Measurements from ENCODE around the gene ALG11. TPM values are rescaled to one million over a fixed set of nuclear protein-coding genes. Genes with fewer than 3 reads are reported as not detected.
"Not testable (repeated sequence)": the region's sequence is repeated elsewhere in the genome, so short reads cannot be mapped to it uniquely, and the experiment has no call there.

ALG11 gene
- total RNA-seq, 1 donor from 2014 or later = 57.7 TPM

GRCh38 chr13:52029569-52029968, 17.4 kb downstream of the ALG11 start:
- H3K4me3 Mint-ChIP-seq (ENCODE audit: unreplicated experiment) = no peak overlapping the region
- no peak overlapping the region for H3K4me3 ChIP-seq (ENCODE audit: insufficient read depth, low read depth, low read length)
- no peak for TF ChIP-seq EZH2 (IDR thresholded peaks at IDR 0.05; ENCODE audit: insufficient read depth, low read length)
- no peak for TF ChIP-seq CTCF (IDR thresholded peaks at IDR 0.05; ENCODE audit: insufficient read depth, low read depth, low read length)

GRCh38 chr13:52030401-52030800, 18.2 kb downstream of the ALG11 start:
- H3K9me3 ChIP-seq (ENCODE audit: insufficient read depth, low read depth, low read length); H3K9ac ChIP-seq (ENCODE audit: low read length); H3K27ac Mint-ChIP-seq (ENCODE audit: unreplicated experiment); DNase-seq (ENCODE audit: low read depth); H3K4me3 Mint-ChIP-seq (ENCODE audit: unreplicated experiment); H3K27me3 Mint-ChIP-seq (ENCODE audit: low read depth, unreplicated experiment); H2AFZ ChIP-seq (ENCODE audit: low read depth, low read length); H3K27me3 ChIP-seq (ENCODE audit: insufficient read depth, low read length); H3K4me2 ChIP-seq (ENCODE audit: low read length); H3K27ac ChIP-seq (ENCODE audit: low read depth, low read length); H3K4me1 ChIP-seq (ENCODE audit: insufficient read depth, low read length); H3K4me3 ChIP-seq (ENCODE audit: insufficient read depth, low read depth, low read length); FAIRE-seq; H3K4me1 Mint-ChIP-seq (ENCODE audit: low read depth, unreplicated experiment): not testable (repeated sequence)
- Histone ChIP-seq H3K79me2 (ENCODE audit: insufficient read depth, low read length) (peaks cover 16% of the 10 kb centered on the region), H3K36me3 (ENCODE audit: insufficient read depth, low read length) (peaks cover 10% of the 10 kb centered on the region), H4K20me1 (ENCODE audit: insufficient read depth, low read length) (peaks cover 31% of the 10 kb centered on the region)
- H3K9me3 Mint-ChIP-seq (ENCODE audit: unreplicated experiment) = peaks cover 16% of the 10 kb centered on the region
- H3K36me3 Mint-ChIP-seq (ENCODE audit: low read depth, unreplicated experiment) = peaks cover 49% of the 10 kb centered on the region

More at GRCh38 chr13:52029569-52029968, 17.4 kb downstream of the ALG11 start:
- Mint-ChIP-seq H3K27me3 (ENCODE audit: low read depth, unreplicated experiment) (no peaks in the 10 kb centered on the region), H3K9me3 (ENCODE audit: unreplicated experiment) (peaks cover 16% of the 10 kb centered on the region), H3K4me1 (ENCODE audit: low read depth, unreplicated experiment) (peaks cover 6% of the 10 kb centered on the region), H3K27ac (ENCODE audit: unreplicated experiment) (no peak overlapping the region), H3K36me3 (ENCODE audit: low read depth, unreplicated experiment) (peaks cover 56% of the 10 kb centered on the region)
- H3K36me3 ChIP-seq (ENCODE audit: insufficient read depth, low read length) = peaks cover 12% of the 10 kb centered on the region
- no peak overlapping the region for H2AFZ ChIP-seq (ENCODE audit: low read depth, low read length)
- H3K4me1 ChIP-seq (ENCODE audit: insufficient read depth, low read length) = no peaks in the 10 kb centered on the region
- H3K9ac ChIP-seq (ENCODE audit: low read length) = no peak overlapping the region
- no peaks in the 10 kb centered on the region for H3K9me3 ChIP-seq (ENCODE audit: insufficient read depth, low read depth, low read length)
- H3K4me2 ChIP-seq (ENCODE audit: low read length) = no peak overlapping the region
- DNase-seq (ENCODE audit: low read depth) = no peak
- FAIRE-seq = no peak
- H3K27me3 ChIP-seq (ENCODE audit: insufficient read depth, low read length) = no peaks in the 10 kb centered on the region
- H4K20me1 ChIP-seq (ENCODE audit: insufficient read depth, low read length) = peaks cover 29% of the 10 kb centered on the region
- H3K79me2 ChIP-seq (ENCODE audit: insufficient read depth, low read length) = peaks cover 16% of the 10 kb centered on the region
- H3K27ac ChIP-seq (ENCODE audit: low read depth, low read length) = no peak overlapping the region

- H3K27me3 ChIP-seq (ENCODE audit: insufficient read depth, low read length) = no peaks in the 10 kb centered on the region
- H3K9ac ChIP-seq (ENCODE audit: low read length) = no peak overlapping the region
- Mint-ChIP-seq H3K4me1 (ENCODE audit: low read depth, unreplicated experiment) (peaks cover 6% of the 10 kb centered on the region), H3K9me3 (ENCODE audit: unreplicated experiment) (peaks cover 11% of the 10 kb centered on the region), H3K27me3 (ENCODE audit: low read depth, unreplicated experiment) (no peaks in the 10 kb centered on the region), H3K36me3 (ENCODE audit: low read depth, unreplicated experiment) (peaks cover 30% of the 10 kb centered on the region), H3K27ac (ENCODE audit: unreplicated experiment) (no peak overlapping the region), H3K4me3 (ENCODE audit: unreplicated experiment) (no peak overlapping the region)
- peaks cover 10% of the 10 kb centered on the region for H3K36me3 ChIP-seq (ENCODE audit: insufficient read depth, low read length)
- no peak for TF ChIP-seq CTCF (IDR thresholded peaks at IDR 0.05; ENCODE audit: insufficient read depth, low read depth, low read length)
- TF ChIP-seq EZH2 (IDR thresholded peaks at IDR 0.05; ENCODE audit: insufficient read depth, low read length) = no peak
- no peak overlapping the region for H3K4me2 ChIP-seq (ENCODE audit: low read length)
- DNase-seq (ENCODE audit: low read depth) (no peak), FAIRE-seq (no peak)
- H2AFZ ChIP-seq (ENCODE audit: low read depth, low read length) = no peak overlapping the region
- H3K4me3 ChIP-seq (ENCODE audit: insufficient read depth, low read depth, low read length) = no peak overlapping the region
- H3K27ac ChIP-seq (ENCODE audit: low read depth, low read length) = no peak overlapping the region
- H3K9me3 ChIP-seq (ENCODE audit: insufficient read depth, low read depth, low read length) = no peaks in the 10 kb centered on the region
- H4K20me1 ChIP-seq (ENCODE audit: insufficient read depth, low read length) = peaks cover 15% of the 10 kb centered on the region
- peaks cover 6% of the 10 kb centered on the region for H3K79me2 ChIP-seq (ENCODE audit: insufficient read depth, low read length)
- no peaks in the 10 kb centered on the region for H3K4me1 ChIP-seq (ENCODE audit: insufficient read depth, low read length)
Measured at GRCh38 chr13:52033039-52033438, 20.8 kb downstream of the ALG11 start.
